Mucosa of gallbladder (tissue), 1 donor: ENCODE data around the gene GUCA1A. TPM values are rescaled to one million over a fixed set of nuclear protein-coding genes. Genes with fewer than 3 reads are reported as not detected.
"Not testable (repeated sequence)": the region's sequence is repeated elsewhere in the genome, so short reads cannot be mapped to it uniquely, and the experiment has no call there.

Source experiments
- DNase-seq: peaks from one replicate; pipeline ENCODE4 v3.0.0-alpha.2; 2020; ENCODE audit warnings: low spot score
- total RNA-seq: library from RNA; stranded (reverse); gene quantifications from one replicate; pipeline ENCODE4 v1.2.1, GENCODE V29; 2021
- donor health status: DM: no; HTN: no; CAD: no.

The GUCA1A gene
- total RNA-seq, 1 donor from 2014 or later, result not detected

- no peak for DNase-seq
Observed at GRCh38 chr6:42147138-42147562, 26.0 kb upstream of the GUCA1A start.

DNA sequence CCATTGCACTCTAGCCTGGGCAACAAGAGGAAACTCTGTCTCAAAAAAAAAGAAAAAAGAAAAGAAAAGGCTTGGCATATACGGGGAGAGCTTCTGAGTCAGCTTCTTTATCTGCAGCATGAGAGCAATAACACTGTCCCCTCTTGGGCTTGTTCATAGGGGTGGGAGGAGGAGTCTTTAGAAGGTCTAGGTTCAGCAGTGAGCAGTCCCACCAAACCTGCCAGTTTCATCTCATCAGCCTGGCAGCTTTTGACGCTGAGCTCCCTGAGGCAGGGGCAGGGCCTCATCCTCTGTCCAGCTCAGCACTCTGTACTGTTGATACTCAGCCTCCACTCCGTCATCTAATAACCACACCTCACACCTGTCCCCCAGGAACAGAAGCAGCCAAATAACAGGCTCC is 25.1 kb upstream of the GUCA1A start:
- DNase-seq, result no peak

DNA sequence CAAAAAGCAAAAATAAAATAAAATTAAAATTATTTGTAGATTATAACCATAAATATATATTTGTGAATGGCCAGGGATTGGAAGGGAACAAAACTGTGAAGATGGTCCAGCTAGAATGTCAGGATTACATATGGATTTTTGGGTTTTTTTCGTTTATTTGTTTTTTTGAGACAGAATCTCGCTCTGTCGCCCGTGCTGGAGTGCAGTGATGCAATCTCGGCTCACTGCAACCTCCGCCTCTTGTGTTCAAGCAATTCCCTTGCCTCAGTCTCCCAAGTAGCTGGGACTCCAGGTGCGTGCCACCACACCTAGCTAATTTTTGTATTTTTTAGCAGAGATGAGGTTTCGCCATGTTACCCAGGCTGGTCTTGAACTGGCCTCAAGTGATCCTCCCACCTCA is 22.9 kb upstream of the GUCA1A start:
- no peak for DNase-seq

DNA sequence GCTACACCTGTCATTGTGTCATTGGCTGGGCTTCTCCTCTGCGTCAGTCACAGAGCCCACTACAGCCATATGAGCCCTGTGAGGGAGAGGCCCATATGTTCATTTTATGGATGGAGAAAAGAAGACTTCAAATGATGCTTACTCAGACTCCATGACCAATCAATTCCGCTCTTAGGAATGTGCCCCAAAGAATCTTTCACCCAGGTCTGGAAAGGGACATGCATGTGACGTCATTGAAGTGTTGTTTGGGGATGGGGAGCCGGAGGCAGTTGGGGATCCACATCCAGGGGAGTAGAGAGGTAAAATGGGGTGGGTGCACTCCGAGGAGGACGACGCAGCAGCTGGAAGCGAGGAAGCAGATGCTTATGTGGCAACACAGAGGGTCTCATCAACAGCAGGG is 21.1 kb upstream of the GUCA1A start:
- no peak for DNase-seq

GRCh38 chr6:42152528-42153213 is 20.5 kb upstream of the GUCA1A start:
- not testable (repeated sequence) for DNase-seq

GRCh38 chr6:42153921-42154320 is 19.2 kb upstream of the GUCA1A start:
- DNase-seq, result no peak

DNA sequence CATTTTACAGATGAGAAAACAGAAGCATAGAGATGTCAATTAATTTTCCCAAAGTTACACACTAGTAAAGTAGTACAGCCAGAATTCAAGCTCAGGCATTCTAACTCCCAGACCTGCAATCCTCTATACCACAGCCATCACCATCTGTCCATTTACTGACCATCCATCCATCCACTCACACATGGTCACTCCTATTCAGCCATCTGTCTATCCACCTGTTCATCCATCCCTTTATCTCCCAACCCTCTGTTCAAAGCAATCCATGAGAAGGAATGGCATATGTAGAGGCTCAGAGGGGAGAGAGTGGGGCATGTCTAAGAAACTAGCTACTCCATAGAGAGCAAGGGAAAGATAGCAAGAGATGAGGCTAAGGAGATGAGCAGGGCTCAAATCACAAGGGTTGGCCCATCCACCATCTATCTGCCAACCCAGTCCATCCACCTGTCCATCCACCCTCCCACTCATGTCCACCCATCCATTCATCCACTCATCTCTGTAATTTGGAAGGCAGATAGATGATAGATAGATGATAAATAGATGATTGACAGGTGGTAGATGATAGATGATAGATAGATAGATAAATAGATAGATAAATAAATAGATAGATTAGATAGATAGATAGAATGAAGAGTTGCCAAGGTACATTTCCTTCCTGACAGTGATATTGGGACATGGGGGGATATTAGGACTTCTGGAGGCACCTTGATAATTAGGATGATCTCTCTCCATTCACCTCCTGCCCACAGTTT is 18.5 kb upstream of the GUCA1A start:
- DNase-seq, result no peak

DNA sequence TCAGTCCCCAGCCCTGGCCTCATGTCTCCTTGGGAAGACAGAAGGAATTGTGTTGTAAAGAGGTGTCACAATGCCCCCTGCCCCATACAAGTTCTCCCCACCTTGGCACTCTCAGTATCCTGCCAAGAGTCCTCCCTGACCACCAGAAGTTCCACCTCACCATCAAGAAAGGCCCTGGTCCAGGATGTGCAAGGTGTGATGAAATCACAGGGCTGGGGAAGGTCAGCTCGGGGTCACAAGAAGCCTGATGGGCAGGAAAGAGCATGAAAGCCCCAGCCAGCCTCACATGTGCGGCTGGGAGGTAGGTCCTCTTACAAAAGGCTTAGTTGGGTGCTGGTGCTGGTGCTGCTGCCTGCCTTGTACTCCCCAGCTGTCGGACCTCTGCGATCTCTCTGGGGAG is 17.9 kb upstream of the GUCA1A start:
- DNase-seq, result no peak

- no peak for DNase-seq
Observed at GRCh38 chr6:42156638-42157037, 16.5 kb upstream of the GUCA1A start.

DNA sequence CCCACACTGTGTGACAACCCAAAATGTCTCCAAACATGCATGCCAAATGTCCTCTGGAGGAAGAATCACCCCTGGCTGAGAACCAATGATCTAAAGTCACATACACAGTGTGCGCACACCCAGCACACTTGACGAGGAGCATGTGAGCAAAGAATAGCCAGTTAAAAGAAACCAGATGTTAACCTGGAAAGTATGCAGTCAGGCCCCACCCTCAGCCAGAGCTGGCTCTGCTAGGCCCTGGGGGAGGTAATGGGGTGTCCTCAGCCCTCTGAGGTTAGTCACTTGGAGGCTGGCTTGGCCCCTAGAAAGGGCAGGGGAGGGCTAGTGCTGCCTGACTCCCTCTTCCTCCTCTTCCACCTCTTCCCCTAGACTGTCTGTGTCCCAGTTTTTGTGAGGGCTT is 15.2 kb upstream of the GUCA1A start:
- DNase-seq, result no peak

GRCh38 chr6:42158631-42159030 is 14.5 kb upstream of the GUCA1A start:
- no peak for DNase-seq

DNA sequence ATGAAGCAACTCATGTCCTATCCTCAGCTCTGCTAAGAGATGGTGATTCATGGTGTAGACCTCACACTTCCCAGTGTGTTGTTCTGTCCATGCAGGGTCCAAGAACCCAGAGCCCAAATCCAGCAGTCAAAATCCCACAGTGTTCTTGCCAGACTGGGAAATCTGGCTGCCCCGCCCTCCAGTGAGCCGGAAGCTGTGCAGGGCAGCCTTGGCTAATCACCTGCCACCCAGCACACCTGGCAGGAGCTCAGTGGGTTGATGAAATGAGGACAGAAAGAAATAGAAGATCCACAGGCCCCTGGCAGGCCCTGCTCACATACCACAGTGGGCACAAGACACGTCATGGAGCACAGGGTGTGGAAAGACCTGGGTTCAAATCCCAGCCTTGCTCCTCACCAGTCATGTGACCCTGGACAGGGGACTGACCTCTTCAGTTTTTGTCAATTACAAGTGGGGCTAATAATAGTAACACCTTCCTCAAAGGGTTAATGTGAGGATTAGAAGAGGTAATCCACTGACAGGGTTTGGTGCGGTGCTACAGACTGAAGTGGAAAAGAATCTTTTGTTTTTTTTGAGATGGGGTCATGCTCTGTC is 13.6 kb upstream of the GUCA1A start:
- DNase-seq, result no peak

GRCh38 chr6:42162384-42162783 is 10.8 kb upstream of the GUCA1A start:
- DNase-seq, result no peak

- DNase-seq, result no peak
Observed at GRCh38 chr6:42162812-42163211, 10.4 kb upstream of the GUCA1A start.

GRCh38 chr6:42163981-42164380 is 9.2 kb upstream of the GUCA1A start:
- no peak for DNase-seq

GRCh38 chr6:42165016-42165415 is 8.1 kb upstream of the GUCA1A start:
- no peak for DNase-seq

GRCh38 chr6:42166444-42167141 is 6.6 kb upstream of the GUCA1A start:
- peak; percentile 78 for DNase-seq

DNA sequence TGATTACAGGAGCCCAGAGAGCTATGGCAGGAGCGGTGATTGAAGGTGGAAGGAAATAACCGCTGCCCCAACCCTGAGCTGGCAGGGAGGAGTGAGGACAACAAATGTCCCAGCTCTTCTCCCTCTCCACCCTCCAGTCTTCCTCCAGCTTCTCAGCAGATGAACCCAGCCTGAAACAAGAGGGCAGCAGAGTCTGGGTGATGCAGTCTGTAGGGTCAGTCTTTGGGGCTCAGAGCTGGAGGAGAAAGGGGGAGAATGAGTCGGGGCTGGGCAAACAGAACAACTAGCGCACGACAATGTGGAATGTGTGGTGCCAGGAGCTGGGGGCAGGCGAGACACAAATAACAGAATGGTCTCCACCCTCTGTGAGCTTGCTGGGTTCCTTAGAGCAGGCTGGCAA is 4.5 kb upstream of the GUCA1A start:
- DNase-seq, result no peak

DNA sequence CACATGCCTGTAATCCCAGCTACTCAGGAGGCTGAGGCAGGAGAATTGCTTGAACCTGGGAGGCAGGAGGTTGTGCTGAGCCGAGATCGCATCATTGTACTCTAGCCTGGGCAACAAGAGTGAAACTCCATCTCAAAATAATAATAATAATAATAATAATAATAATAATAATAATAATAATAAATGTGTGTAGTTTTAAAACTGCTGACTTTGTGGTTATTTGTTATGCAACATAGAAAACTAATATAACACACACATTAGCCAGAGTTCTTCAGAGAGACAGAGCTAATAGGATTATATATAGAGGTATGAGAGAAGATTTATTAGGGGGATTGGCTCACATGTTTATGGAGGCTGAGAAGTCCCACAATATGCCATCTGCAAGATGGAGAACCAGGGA is 3.4 kb upstream of the GUCA1A start:
- DNase-seq, result not testable (repeated sequence)

DNA sequence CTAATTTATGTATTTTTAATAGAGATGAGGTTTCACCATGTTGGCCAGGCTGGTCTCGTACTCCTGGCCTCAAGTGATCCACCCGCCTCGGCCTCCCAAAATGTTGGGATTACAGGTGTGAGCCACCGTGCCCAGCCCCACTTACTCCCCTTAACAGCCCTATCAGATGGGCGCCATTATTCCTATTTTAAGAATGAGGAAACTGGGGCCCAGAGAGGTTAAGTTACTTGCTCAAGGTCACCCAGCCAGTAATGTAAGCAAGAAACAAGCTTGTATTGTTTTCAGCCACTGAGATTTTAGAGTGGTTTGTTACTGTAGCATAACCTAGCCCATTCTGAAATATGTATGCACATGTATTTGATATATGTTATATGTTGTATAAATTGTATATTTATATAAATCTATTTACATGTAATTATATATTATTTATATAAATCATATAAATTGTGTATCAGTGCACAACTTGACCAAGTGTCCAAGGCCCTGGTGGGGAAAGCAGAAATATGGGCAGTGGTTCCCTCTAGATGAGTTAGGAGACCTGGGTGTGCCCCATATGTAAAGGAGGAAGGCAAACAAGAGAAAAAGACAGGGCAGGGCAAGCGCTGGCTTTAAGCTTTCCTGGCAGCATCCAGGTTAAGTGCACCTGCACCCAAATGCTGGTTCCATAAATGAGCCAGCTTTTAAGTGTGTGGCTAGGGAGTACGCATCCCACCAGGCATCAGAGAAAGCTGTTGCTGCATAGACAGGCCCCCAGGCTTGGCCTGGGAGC is 1.2 kb upstream of the GUCA1A start:
- no peak for DNase-seq

- DNase-seq, result no peak
Observed at GRCh38 chr6:42175860-42176259, 2.7 kb downstream of the GUCA1A start.

DNA sequence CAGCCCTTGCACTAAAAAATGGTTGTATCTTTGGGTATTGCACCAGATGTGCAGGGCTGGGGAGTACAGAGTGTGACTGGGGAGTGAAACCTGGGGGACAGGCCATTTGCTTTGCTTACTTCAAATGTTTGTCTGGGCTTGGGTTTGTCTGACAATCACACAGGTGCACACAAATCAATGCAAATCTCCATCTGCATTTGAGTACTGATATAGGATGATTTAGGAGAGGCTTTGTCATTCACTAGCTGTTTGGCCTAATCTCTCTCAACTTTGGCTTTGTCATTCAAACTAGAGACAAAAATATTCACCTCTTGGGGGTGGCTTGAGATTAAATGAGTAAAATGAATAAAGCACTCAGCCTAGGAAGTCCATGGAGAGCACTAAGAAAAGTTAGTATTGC is 3.8 kb downstream of the GUCA1A start:
- DNase-seq, result no peak
